Measurements from ENCODE around the gene IL31RA. TPM values are rescaled to one million over a fixed set of nuclear protein-coding genes. Genes with fewer than 3 reads are reported as not detected.

Gene IL31RA
- total RNA-seq, 4 donors from 2014 or later, result 0.29 TPM; not detected in 3

DNA sequence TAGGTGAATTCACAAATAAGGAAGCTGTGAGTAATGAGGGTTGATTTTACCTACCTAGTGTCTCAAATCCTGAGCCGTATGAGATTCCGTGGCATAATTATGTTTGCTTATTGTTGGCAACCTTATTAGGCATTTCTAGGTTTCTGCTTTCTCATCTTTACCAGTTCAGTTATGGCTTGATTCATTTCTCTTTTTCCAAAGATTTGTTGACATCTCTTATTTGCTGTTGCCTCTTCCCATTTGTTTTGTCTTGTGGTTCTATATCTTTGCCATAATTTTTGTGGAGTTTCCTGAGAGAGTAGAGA, 470 bp downstream of the IL31RA start:
- in situ Hi-C loops (cut with MboI; ENCODE audit: low sequenced_read_pairs in 4 of 4), result no loop called here
- TF ChIP-seq, protein P1, sequence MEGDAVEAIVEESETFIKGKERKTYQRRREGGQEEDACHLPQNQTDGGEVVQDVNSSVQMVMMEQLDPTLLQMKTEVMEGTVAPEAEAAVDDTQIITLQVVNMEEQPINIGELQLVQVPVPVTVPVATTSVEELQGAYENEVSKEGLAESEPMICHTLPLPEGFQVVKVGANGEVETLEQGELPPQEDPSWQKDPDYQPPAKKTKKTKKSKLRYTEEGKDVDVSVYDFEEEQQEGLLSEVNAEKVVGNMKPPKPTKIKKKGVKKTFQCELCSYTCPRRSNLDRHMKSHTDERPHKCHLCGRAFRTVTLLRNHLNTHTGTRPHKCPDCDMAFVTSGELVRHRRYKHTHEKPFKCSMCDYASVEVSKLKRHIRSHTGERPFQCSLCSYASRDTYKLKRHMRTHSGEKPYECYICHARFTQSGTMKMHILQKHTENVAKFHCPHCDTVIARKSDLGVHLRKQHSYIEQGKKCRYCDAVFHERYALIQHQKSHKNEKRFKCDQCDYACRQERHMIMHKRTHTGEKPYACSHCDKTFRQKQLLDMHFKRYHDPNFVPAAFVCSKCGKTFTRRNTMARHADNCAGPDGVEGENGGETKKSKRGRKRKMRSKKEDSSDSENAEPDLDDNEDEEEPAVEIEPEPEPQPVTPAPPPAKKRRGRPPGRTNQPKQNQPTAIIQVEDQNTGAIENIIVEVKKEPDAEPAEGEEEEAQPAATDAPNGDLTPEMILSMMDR (IDR thresholded peaks at IDR 0.05 in 4 of 5, conservative IDR thresholded peaks at IDR 0.05 in 1 of 5), result no peak
- TF ChIP-seq POLR2A (IDR thresholded peaks at IDR 0.05), result no peak
- H3K4me3 ChIP-seq, result peak overlapping the region in 1 of 4 donors; percentile 10
- H3K4me1 ChIP-seq, result no peaks in the 10 kb centered on the region
- DNase-seq (no peak), ATAC-seq (no peak)
- no peaks in the 10 kb centered on the region for H3K9me3 ChIP-seq
- no peaks in the 10 kb centered on the region for H3K27me3 ChIP-seq
- H3K27ac ChIP-seq, result no peak overlapping the region
- intact Hi-C loops (cut with DNase I; ENCODE audit: low total_unique reads), result no loop called here
- no peaks in the 10 kb centered on the region for H3K36me3 ChIP-seq

DNA sequence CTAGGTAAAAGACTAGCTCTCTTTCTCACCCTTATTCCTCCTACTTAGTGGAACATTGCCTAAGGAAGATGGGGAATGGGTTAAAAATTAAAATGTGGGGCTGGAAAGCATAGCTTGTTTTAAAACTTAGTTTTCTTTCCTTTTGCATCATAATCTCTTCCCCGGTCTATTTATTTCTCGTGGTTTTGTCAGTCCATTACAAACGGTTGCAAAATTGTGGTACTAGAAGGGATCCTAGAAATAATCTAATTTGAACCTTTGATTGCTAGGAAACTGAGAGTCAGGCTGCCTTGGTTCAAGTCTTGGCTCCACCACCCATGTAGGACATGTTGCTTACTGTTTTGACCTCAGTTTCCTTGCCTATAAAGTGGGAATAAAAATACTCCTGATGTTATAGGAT, 1.3 kb downstream of the IL31RA start:
- intact Hi-C loops (cut with DNase I; ENCODE audit: low total_unique reads) (no loop called here), in situ Hi-C loops (cut with MboI; ENCODE audit: low sequenced_read_pairs in 4 of 4) (no loop called here)
- TF ChIP-seq POLR2A (IDR thresholded peaks at IDR 0.05), result no peak
- TF ChIP-seq, protein P1 (IDR thresholded peaks at IDR 0.05 in 4 of 5, conservative IDR thresholded peaks at IDR 0.05 in 1 of 5), result no peak
- Histone ChIP-seq H3K4me1 (no peaks in the 10 kb centered on the region), H3K9me3 (no peaks in the 10 kb centered on the region), H3K4me3 (no peak overlapping the region), H3K27ac (no peak overlapping the region), H3K27me3 (no peaks in the 10 kb centered on the region), H3K36me3 (no peaks in the 10 kb centered on the region)
- DNase-seq (no peak), ATAC-seq (no peak)

DNA sequence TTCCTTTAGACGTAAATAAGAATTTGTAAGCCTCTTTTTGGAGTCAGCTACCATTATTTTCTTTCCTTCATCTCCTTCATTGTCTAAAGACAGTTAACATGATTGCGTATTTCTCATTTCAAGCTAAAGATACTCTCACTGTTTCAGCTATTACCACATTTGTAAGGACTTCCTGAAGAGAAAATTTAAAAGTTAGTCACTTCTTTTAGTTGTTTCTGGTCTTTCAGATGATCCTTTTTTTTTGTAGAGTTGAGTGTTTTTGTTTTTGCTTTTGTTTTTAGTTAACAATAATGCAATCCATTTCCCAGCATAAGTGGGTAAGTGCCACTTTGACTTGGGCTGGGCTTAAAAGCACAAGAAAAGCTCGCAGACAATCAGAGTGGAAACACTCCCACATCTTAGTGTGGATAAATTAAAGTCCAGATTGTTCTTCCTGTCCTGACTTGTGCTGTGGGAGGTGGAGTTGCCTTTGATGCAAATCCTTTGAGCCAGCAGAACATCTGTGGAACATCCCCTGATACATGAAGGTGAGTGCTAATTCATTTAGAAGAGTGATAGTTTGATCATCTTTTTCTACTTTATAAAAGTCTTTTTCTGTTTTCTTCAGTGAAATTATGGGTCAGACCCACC, 2.0 kb downstream of the IL31RA start:
- in situ Hi-C loops (cut with MboI; ENCODE audit: low sequenced_read_pairs in 4 of 4), result no loop called here
- H3K4me1 ChIP-seq, result no peaks in the 10 kb centered on the region
- ATAC-seq, result no peak

GRCh38 chr5:55853818-55854217, 2.7 kb downstream of the IL31RA start:
- DNase-seq (no peak), ATAC-seq (no peak)
- Histone ChIP-seq H3K9me3 (no peaks in the 10 kb centered on the region), H3K4me1 (no peaks in the 10 kb centered on the region), H3K27ac (no peak overlapping the region), H3K27me3 (no peaks in the 10 kb centered on the region), H3K4me3 (no peak overlapping the region), H3K36me3 (no peaks in the 10 kb centered on the region)
- intact Hi-C loops (cut with DNase I; ENCODE audit: low total_unique reads), result no loop called here
- in situ Hi-C loops (cut with MboI; ENCODE audit: low sequenced_read_pairs in 4 of 4), result no loop called here
- TF ChIP-seq, protein P1 (IDR thresholded peaks at IDR 0.05 in 4 of 5, conservative IDR thresholded peaks at IDR 0.05 in 1 of 5), result no peak
- TF ChIP-seq POLR2A (IDR thresholded peaks at IDR 0.05), result no peak

More for the DNA sequence above, 2.0 kb downstream of the IL31RA start:
- Histone ChIP-seq H3K27me3 (no peaks in the 10 kb centered on the region), H3K4me3 (no peak overlapping the region), H3K9me3 (no peaks in the 10 kb centered on the region), H3K27ac (no peak overlapping the region), H3K36me3 (no peaks in the 10 kb centered on the region)
- DNase-seq, result no peak
- no peak for TF ChIP-seq POLR2A (IDR thresholded peaks at IDR 0.05)
- TF ChIP-seq, protein P1 (IDR thresholded peaks at IDR 0.05 in 4 of 5, conservative IDR thresholded peaks at IDR 0.05 in 1 of 5), result no peak
- intact Hi-C loops (cut with DNase I; ENCODE audit: low total_unique reads), result no loop called here

DNA sequence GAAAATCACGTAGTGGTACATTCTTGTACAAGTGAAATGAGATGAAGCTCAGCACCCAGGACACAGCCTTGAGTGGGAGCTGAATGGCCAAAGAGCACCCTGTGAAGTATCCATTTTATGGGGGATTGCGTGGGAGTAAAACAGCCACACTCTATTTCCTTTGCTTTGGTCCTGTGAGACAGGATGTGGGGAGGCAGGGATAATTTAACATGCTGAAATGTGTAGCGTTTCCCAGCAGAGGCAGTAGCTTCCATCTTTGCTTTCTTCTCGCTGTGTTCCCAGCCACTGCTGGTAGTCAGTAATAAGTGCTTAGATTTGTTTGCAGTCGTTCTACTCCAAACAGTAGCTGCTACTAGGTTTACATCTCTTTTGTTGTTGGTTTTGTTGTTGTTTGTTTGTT, 4.4 kb downstream of the IL31RA start:
- Histone ChIP-seq H3K9me3 (no peaks in the 10 kb centered on the region), H3K27me3 (no peaks in the 10 kb centered on the region), H3K36me3 (no peaks in the 10 kb centered on the region), H3K27ac (no peak overlapping the region), H3K4me1 (no peaks in the 10 kb centered on the region), H3K4me3 (no peak overlapping the region)
- intact Hi-C loops (cut with DNase I; ENCODE audit: low total_unique reads), result no loop called here
- in situ Hi-C loops (cut with MboI; ENCODE audit: low sequenced_read_pairs in 4 of 4), result no loop called here
- DNase-seq (no peak), ATAC-seq (no peak)
- TF ChIP-seq, protein P1 (IDR thresholded peaks at IDR 0.05 in 4 of 5, conservative IDR thresholded peaks at IDR 0.05 in 1 of 5), result no peak
- TF ChIP-seq POLR2A (IDR thresholded peaks at IDR 0.05), result no peak
